UCSD-AML1 (cell line): ENCODE measurements around the gene OLA1.

Source experiments
- DNase-seq: peaks from one replicate; lab custom pipeline; 2025; ENCODE audit not compliant: unreplicated experiment; lab: John Stamatoyannopoulos, UW

The OLA1 gene

DNA sequence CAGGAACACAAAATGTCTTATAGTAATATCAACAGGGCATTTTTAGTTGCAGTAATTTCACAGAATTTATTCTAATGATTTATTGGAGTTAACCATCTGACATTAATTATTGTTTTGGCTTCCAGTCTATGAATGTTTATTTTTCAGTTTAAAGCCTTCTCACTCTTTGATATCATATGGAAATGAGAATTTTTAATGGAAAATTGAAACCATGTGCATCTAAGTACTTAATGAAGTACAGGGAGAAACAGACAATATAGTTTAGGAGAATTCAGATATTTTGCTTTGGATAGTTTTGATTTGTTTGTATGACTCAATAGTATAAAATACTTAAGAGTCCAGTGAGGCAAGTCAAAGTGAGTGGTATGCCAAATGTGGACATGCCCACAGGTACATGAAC is 126.1 kb downstream of the OLA1 start:
- no peak for DNase-seq

DNA sequence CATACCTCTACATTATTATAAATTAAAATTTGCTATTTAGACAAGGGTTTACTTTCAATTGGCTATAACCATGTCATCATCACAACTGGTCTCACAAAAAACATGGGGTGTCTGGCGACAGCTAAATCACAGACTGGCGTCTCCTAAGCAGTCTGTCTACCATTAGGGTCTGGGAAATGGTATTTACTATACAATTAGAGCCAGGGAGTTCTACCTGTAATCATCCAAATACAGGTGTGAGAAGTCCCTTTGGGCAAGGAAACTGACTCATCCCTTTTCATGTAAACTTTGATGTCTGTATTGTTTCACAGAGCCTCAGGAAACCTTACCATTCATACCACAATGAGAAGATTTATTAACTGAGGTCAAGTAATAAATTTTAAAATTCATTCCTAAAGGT is 126.7 kb downstream of the OLA1 start:
- no peak for DNase-seq

DNA sequence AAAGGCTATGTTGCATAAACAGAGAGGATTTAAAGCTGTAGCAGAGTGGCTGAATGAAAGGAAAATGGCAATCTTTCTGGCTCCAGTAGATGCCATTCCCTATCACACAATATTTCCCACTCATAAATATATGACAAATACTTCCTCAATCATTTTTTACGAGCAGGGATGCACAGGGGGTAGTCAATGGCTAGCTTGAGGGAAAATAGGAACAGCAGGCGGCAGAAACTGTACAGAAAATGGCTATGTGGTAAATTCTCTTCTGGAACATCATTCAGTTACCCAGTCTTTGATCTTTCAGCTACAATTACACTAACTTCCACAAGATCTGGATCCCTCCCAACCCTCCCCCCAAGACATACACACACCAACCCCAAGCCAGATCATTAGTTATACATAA is 127.2 kb downstream of the OLA1 start:
- no peak for DNase-seq

GRCh38 chr2:174120346-174120745 is 128.0 kb downstream of the OLA1 start:
- DNase-seq, result no peak

DNA sequence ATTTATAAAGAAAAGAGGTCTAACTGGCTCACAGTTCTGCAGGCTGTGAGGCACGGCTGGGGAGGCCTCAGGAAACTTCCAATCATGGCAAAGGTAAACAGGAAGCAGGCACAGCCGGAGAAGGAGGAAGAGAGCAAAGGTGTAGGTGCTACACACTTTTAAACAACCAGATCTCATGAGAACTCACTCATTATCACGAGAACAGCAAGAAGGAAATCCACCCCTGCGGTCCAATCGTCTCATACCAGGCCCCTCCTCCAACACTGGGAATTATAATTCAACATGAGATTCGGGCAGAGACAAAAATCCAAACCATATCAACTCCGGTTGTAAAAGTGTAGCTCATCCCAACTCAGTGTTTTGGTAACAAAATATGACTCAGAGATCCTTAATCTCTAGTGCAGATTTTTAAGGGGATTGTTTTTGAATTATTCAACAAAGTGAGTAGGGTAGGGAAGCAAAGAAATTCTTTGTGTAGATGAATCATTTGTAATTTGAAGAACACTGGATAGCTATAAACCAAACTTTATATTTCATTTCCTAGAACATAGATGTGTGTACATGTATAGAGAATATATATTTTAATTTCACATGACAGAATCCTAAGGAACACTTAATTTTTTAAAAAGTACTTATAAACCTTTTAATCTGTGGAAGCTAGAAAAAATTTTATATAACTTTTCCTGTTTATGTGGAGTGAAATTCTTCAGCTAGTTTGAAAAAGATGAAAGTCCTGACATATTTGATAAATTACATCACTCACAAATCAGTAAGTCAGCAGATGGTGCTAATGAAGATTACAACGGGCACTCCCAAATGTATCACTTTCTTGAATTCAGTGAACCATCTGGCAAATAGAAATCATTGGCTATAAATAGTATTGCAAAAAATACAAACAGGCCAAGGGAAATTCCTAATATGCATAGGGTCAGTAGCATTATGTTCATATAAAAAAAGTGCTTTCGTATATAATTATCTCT is 130.1 kb downstream of the OLA1 start:
- no peak for DNase-seq

DNA sequence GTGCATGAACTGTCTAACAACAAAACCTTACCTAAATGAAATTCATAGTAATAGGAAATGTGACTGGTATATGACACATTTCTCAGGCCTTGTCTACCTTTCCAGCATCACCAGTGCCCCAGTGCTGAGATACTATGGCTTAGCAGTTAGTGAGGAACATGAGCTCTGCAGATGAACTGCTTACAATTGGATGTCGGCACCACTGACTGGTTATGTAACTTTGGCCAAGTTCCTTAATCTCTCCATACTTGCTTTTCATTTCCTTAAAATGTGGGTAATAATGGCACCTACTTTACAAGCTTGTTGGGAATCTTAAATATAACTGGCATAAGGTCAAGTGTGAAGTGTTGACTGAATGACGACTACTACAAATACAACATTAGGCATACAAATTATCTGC is 136.3 kb downstream of the OLA1 start:
- DNase-seq, result no peak

- DNase-seq, result no peak
These were observed 139.8 kb downstream of the OLA1 start for GRCh38 chr2:174108579-174108978.

GRCh38 chr2:174106736-174107135 is 141.6 kb downstream of the OLA1 start:
- DNase-seq, result no peak

- DNase-seq, result no peak
These were observed 153.8 kb downstream of the OLA1 start for GRCh38 chr2:174094542-174094941.

- DNase-seq, result no peak
These were observed 157.9 kb downstream of the OLA1 start for GRCh38 chr2:174090476-174090875.

- no peak for DNase-seq
These were observed 159.4 kb downstream of the OLA1 start for GRCh38 chr2:174088706-174089460.

DNA sequence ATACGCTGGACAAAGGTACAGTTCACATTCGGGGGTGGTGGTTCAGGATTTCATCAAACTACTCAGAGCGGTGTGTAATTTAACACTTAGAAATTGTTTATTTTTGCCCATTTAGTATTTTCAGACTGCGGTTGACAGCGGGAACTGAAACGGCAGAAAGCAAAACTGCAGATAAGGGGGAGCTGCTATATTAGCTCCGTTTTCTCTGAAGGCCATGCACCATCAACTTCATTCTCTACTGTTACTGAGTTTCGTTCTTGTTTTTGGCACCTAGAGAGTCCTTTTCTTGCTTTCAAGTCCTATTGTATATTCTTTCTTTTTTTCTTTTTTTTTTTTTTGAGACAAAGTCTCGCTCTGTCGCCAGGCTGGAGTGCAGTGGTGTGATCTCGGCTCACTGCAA is 161.6 kb downstream of the OLA1 start:
- no peak for DNase-seq

GRCh38 chr2:174085781-174086180 is 162.6 kb downstream of the OLA1 start:
- DNase-seq, result no peak

- DNase-seq, result no peak
These were observed 164.4 kb downstream of the OLA1 start for GRCh38 chr2:174083843-174084458.

- DNase-seq, result no peak
These were observed 167.6 kb downstream of the OLA1 start for GRCh38 chr2:174080672-174081121.

DNA sequence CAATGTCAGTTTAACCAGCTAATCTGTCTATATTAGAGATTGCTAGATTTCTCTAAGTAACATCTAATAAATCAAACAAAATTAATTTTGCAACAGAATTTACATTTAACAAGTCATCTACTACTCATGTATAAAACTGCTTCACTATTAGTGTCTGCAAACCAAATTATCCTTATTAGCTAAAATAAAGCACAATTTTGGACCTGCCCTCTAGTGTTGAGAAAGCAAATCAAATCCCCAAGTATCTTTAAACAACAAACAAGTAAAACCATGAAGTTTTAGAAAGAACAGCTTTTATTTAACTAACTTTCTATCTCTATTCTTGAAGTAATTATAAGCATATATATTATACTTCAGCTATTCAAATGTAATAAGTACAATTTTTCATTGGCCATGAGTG is 170.1 kb downstream of the OLA1 start:
- no peak for DNase-seq

DNA sequence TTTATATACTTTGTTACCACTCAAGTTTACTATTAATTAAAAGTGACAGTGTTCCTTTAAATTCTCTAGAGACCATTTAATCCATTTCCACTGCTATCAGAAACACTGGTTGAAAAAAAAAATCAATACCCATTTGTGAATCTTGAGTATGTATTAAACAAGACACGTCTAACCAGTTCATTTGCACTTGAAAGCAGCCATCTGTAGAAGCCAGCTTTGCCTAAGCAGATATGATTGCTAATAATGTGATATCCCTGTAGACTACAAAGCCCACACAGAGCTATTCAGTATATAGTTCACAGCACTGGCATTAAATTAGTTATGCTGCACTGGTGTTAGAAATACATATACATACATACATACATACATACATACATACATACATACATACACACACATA is 171.4 kb downstream of the OLA1 start:
- no peak for DNase-seq

DNA sequence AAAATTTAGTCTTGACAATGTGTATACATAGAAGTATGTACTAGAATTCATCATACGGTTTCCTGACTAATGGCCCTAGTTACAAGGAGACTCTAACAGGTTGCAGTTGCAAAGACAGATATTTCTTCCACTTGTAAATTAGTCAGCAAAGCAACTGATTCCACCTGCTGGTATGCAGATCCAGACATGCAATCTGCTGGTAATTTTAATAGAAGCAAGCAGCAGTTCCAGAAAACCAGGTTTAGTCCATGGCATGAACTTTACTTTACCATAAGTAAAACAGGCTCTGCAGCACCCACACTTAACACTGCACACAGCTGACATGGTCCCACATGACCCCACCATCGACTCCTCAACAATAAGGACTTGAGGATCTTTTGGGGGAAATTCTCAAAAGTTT is 172.3 kb downstream of the OLA1 start:
- DNase-seq, result no peak

DNA sequence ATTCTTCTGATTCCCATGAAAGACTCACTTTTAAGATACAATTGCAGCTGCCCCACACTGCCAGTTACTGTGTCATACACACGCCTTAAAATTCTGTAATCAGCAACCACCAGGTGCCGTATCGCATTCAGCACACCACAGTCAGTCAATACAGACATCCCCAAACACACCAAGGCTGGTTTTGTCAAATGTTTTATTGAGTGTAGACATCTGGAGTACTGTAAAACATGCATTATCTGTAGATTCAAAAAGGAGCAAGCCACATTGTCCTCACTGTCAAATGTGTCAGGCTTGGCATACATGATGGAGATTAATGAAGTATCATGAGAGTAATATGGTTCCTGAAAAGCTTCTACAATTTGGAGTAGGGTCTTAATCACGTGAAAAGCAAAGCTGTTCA is 173.5 kb downstream of the OLA1 start:
- no peak for DNase-seq

DNA sequence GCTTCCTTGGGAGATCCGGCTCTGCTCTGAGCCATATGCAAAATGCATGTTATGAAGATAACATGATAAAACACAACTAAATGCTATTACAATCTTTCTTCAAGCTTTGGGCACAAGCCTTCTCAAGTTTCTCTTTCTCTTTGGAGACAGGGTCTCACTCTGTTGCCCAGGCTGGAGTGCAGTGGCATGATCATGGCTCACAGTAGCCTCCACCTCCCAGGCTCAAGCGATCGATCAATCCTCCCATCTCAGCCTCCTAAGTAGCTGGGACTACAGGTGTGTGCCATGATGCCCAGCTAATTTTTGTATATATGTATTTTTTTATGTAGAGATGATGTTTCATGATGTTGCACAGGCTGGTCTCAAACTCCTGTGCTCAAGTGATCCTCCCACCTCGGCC is 175.5 kb downstream of the OLA1 start:
- DNase-seq, result no peak

- DNase-seq, result no peak
These were observed 176.3 kb downstream of the OLA1 start for GRCh38 chr2:174072069-174072468.

DNA sequence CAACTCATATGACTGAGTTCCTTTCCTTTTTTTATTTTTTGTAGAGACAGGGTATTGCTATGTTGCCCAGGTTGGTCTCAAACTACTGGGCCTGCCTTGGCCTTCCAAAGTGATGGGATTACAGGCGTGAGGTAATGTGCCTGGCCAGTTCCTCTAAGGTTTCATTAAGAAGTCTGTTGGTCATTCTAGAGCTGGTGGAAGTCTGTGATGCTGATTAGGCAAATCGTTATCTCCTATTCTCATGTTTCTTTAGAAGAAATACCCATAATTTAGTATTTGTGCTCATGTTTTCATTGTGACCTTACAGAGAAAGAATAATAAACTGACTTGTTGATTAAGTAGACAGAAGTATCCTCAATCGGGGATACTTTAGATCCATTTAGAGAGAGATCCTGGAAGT is 177.0 kb downstream of the OLA1 start:
- no peak for DNase-seq
